K562 (cell line): ENCODE data around the gene UQCC2. TPM values are rescaled to one million over a fixed set of nuclear protein-coding genes. Genes with fewer than 3 reads are reported as not detected.
A peak's percentile ranks its signal among the peaks of the same experiment; 100 is the strongest.

Experiments used
- C11orf30 ChIP-seq: fragments of 450-650 bp; IDR thresholded peaks from 2 replicates; pipeline ENCODE4 v1.6.1; 2016; ENCODE audit warnings: low read depth, mild to moderate bottlenecking
- CBX1 ChIP-seq: sonication (generic); IDR thresholded peaks from 2 replicates; pipeline ENCODE4 v1.6.1; 2016; ENCODE audit warnings: antibody characterized with exemption, low read depth, mild to moderate bottlenecking
- CHCHD3 ChIP-seq: fragments of 250-450 bp; sonication (Bioruptor Pico); IDR thresholded peaks from 2 replicates; pipeline ENCODE4 v2.1.2; 2022; ENCODE audit warnings: mild to moderate bottlenecking
- HDAC6 ChIP-seq: IDR thresholded peaks from 2 replicates; pipeline ENCODE4 v1.6.1; 2012; ENCODE audit warnings: low read depth, mild to moderate bottlenecking, control low read depth, inconsistent platforms, low read length, moderate library complexity
- MAZ ChIP-seq, 2 experiments: fragments of 450-650 bp in 1 of 2; sonication (generic) in 1 of 2; formaldehyde crosslinking; IDR thresholded peaks in 1 of 2; conservative IDR thresholded peaks in 1 of 2; 2 replicates each; pipeline versions ENCODE4 v1.4.0 to v1.5.0; 2020; ENCODE audit warnings: mild to moderate bottlenecking in 1 of 2, missing genetic modification reagents in 1 of 2
- MXD1 ChIP-seq: fragments of 250-450 bp; sonication (Bioruptor Pico); IDR thresholded peaks from 2 replicates; pipeline ENCODE4 v1.8.0; 2021; ENCODE audit warnings: borderline replicate concordance, mild to moderate bottlenecking, moderate library complexity; ENCODE audit not compliant: poor library complexity, severe bottlenecking
- NKRF ChIP-seq: fragments of 450-650 bp; IDR thresholded peaks from 2 replicates; pipeline ENCODE4 v1.6.1; 2016; ENCODE audit warnings: borderline replicate concordance
- NR2F6 ChIP-seq: fragments of 450-650 bp; formaldehyde crosslinking; IDR thresholded peaks from 2 replicates; pipeline ENCODE4 v1.4.0; 2020; ENCODE audit warnings: mild to moderate bottlenecking
- NR4A1 ChIP-seq, 2 experiments: fragments of 250-450 bp in 1 of 2; fragments of 450-650 bp in 1 of 2; sonication (Bioruptor Pico) in 1 of 2; IDR thresholded peaks; 2 replicates each; pipeline versions ENCODE4 v1.4.0 to v1.6.1; 2016 to 2020; ENCODE audit warnings: mild to moderate bottlenecking in 2 of 2, missing compliant biosample characterization in 1 of 2, missing genetic modification characterization in 1 of 2, moderate library complexity in 1 of 2
- POLR2AphosphoS5 ChIP-seq: IDR thresholded peaks from 2 replicates; pipeline ENCODE4 v1.6.1; 2011; ENCODE audit warnings: mild to moderate bottlenecking, low read depth, low read length, moderate library complexity; ENCODE audit not compliant: control insufficient read depth, insufficient read depth
- RFX7 ChIP-seq: fragments of 250-450 bp; sonication (Bioruptor Pico); IDR thresholded peaks from 2 replicates; pipeline ENCODE4 v1.5.1; 2021; ENCODE audit warnings: mild to moderate bottlenecking
- SRSF1 ChIP-seq: fragments of 200-400 bp; formaldehyde crosslinking; IDR thresholded peaks from 2 replicates; pipeline ENCODE4 v1.6.1; 2017; ENCODE audit warnings: mild to moderate bottlenecking, low read depth, low read length, moderate library complexity
- WHSC1 ChIP-seq: IDR thresholded peaks from one replicate; pipeline ENCODE4 v1.6.1; 2012; ENCODE audit warnings: low read length, control low read depth, inconsistent platforms
- ZNF212 ChIP-seq: fragments of 450-650 bp; formaldehyde crosslinking; IDR thresholded peaks from 2 replicates; pipeline ENCODE4 v1.4.0; 2020; ENCODE audit warnings: mild to moderate bottlenecking
- ZNF24 ChIP-seq: fragments of 450-650 bp; IDR thresholded peaks from 2 replicates; pipeline ENCODE4 v1.6.1; 2016
- ZNF263 ChIP-seq: sonication (generic); formaldehyde crosslinking; IDR thresholded peaks from 2 replicates; pipeline ENCODE4 v1.8.0; 2022; ENCODE audit warnings: mild to moderate bottlenecking, missing genetic modification reagents, borderline replicate concordance
- ZNF274 ChIP-seq: IDR thresholded peaks from 2 replicates; pipeline ENCODE4 v1.6.1; 2011; ENCODE audit warnings: low read depth, mild to moderate bottlenecking, low read length, moderate library complexity, borderline replicate concordance
- ZNF280A ChIP-seq: fragments of 450-650 bp; IDR thresholded peaks from 2 replicates; pipeline ENCODE4 v1.6.1; 2018; ENCODE audit warnings: mild to moderate bottlenecking, low read depth; ENCODE audit not compliant: partially characterized antibody
- ZNF324 ChIP-seq: fragments of 250-450 bp; sonication (Bioruptor Pico); IDR thresholded peaks from 2 replicates; pipeline ENCODE4 v1.4.0; 2020; ENCODE audit warnings: mild to moderate bottlenecking
- ZNF431 ChIP-seq: sonication (generic); formaldehyde crosslinking; IDR thresholded peaks from 2 replicates; pipeline ENCODE4 v1.8.0; 2022; ENCODE audit warnings: mild to moderate bottlenecking, missing genetic modification reagents
- polyA plus RNA-seq, 8 experiments: library from polyadenylated mRNA; depleted of rRNA in 4 of 8; stranded (reverse) in 5 of 8; unstranded in 3 of 8; fragments of >200 nt; fragmentation: Nextera tagmentation in 2 of 8; fragmentation: Illumina TruSeq in 1 of 8; extraction: Ambion mirVana in 2 of 8; extraction: Trizol in 1 of 8; gene quantifications; 2 replicates each; pipeline versions ENCODE4 v1.2.1 to v1.2.3, GENCODE V29; 2011 to 2014; ENCODE audit warnings: inconsistent platforms in 1 of 8, missing spikeins in 1 of 8
- total RNA-seq, 7 experiments: library from RNA; depleted of rRNA in 6 of 7; stranded (reverse); fragments of >200 nt in 6 of 7; fragmentation: Illumina TruSeq in 2 of 7; extraction: Trizol in 2 of 7; gene quantifications; 2 replicates each; pipeline versions ENCODE4 v1.2.1 to v1.2.3, GENCODE V29; 2011 to 2021; ENCODE audit warnings: low replicate concordance in 1 of 7
- TF ChIP-seq, protein P1 (sequence below): sonication (generic); formaldehyde crosslinking; IDR thresholded peaks from 2 replicates; pipeline ENCODE4 v1.9.0; 2022; ENCODE audit warnings: mild to moderate bottlenecking, missing genetic modification reagents
- TF ChIP-seq, protein P2 (sequence below): IDR thresholded peaks from 2 replicates; pipeline ENCODE4 v1.6.1; 2014; ENCODE audit warnings: antibody characterized with exemption

The UQCC2 gene
- total and polyA plus RNA-seq, 9 of the 15 experiments (the other 6 are each of a cell fraction or from before 2014, with no cell fraction given): 58.5 to 927 (median 158) TPM

GRCh38 chr6:33710296-33711121 is 991 bp downstream of the UQCC2 start (continued):
- TF ChIP-seq ZNF280A (no peak), SRSF1 (no peak), NR4A1 (CRISPR knock-in tag; IDR thresholded peaks at IDR 0.05) (no peak), NR4A1 (tag; IDR thresholded peaks at IDR 0.05) (no peak), ZNF431 (CRISPR knock-in tag) (peak; percentile 44; the same call in 1 of the 2 replicates), POLR2AphosphoS5 (no peak), CBX1 (no peak), MXD1 (CRISPR knock-in tag) (no peak), ZNF263 (0 out of 2 replicates have a peak, but pooled peaks have one; percentile 36), C11orf30 (no peak), HDAC6 (no peak), NKRF (no peak), WHSC1 (no peak), ZNF274 (no peak), ZNF324 (CRISPR knock-in tag) (no peak), CHCHD3 (no peak), ZNF212 (no peak), ZNF24 (peak; percentile 89), MAZ (CRISPR knock-in tag; conservative IDR thresholded peaks at IDR 0.05 in 1 of 2, IDR thresholded peaks at IDR 0.05 in 1 of 2) (no peak), RFX7 (CRISPR knock-in tag) (no peak), NR2F6 (no peak)
- TF ChIP-seq, protein P1, sequence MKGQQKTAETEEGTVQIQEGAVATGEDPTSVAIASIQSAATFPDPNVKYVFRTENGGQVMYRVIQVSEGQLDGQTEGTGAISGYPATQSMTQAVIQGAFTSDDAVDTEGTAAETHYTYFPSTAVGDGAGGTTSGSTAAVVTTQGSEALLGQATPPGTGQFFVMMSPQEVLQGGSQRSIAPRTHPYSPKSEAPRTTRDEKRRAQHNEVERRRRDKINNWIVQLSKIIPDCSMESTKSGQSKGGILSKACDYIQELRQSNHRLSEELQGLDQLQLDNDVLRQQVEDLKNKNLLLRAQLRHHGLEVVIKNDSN (CRISPR knock-in tag): no peak
- TF ChIP-seq, protein P2, sequence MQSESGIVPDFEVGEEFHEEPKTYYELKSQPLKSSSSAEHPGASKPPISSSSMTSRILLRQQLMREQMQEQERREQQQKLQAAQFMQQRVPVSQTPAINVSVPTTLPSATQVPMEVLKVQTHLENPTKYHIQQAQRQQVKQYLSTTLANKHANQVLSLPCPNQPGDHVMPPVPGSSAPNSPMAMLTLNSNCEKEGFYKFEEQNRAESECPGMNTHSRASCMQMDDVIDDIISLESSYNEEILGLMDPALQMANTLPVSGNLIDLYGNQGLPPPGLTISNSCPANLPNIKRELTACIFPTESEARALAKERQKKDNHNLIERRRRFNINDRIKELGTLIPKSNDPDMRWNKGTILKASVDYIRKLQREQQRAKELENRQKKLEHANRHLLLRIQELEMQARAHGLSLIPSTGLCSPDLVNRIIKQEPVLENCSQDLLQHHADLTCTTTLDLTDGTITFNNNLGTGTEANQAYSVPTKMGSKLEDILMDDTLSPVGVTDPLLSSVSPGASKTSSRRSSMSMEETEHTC: no peak
